Measurements from ENCODE around the gene KRT14. TPM values are rescaled to one million over a fixed set of nuclear protein-coding genes. Genes with fewer than 3 reads are reported as not detected.
"Not testable (repeated sequence)": the region's sequence is repeated elsewhere in the genome, so short reads cannot be mapped to it uniquely, and the experiment has no call there.

The KRT14 gene
- total RNA-seq, 1 donor from 2014 or later: 0.19 TPM

GRCh38 chr17:41617698-41618097 is 31.0 kb upstream of the KRT14 start:
- H3K27ac Mint-ChIP-seq: peak overlapping the region; percentile 99
- DNase-seq (ENCODE audit: extremely low spot score, unreplicated experiment): no peak
- H3K9me3 Mint-ChIP-seq: no peaks in the 10 kb centered on the region
- peak overlapping the region; percentile 62 for H3K4me3 Mint-ChIP-seq
- H3K27me3 Mint-ChIP-seq: peaks cover 19% of the 10 kb centered on the region
- peaks cover 6% of the 10 kb centered on the region for H3K36me3 Mint-ChIP-seq
- TF ChIP-seq CTCF (conservative IDR thresholded peaks at IDR 0.05): no peak
- peaks cover 24% of the 10 kb centered on the region for H3K4me1 Mint-ChIP-seq (ENCODE audit: unreplicated experiment)

GRCh38 chr17:41617136-41617535 is 30.4 kb upstream of the KRT14 start:
- no peak for DNase-seq (ENCODE audit: extremely low spot score, unreplicated experiment)
- H3K4me3 Mint-ChIP-seq: no peak overlapping the region
- no peaks in the 10 kb centered on the region for H3K9me3 Mint-ChIP-seq
- H3K27ac Mint-ChIP-seq: peak overlapping the region; percentile 99
- H3K27me3 Mint-ChIP-seq: peaks cover 19% of the 10 kb centered on the region
- H3K36me3 Mint-ChIP-seq: peaks cover 6% of the 10 kb centered on the region
- peaks cover 24% of the 10 kb centered on the region for H3K4me1 Mint-ChIP-seq (ENCODE audit: unreplicated experiment)
- no peak for TF ChIP-seq CTCF (conservative IDR thresholded peaks at IDR 0.05)

GRCh38 chr17:41616486-41616885 is 29.8 kb upstream of the KRT14 start:
- DNase-seq (ENCODE audit: extremely low spot score, unreplicated experiment); H3K9me3 Mint-ChIP-seq; H3K36me3 Mint-ChIP-seq; H3K4me3 Mint-ChIP-seq: not testable (repeated sequence)
- peaks cover 15% of the 10 kb centered on the region for H3K27me3 Mint-ChIP-seq
- H3K27ac Mint-ChIP-seq: peak overlapping the region; percentile 99
- H3K4me1 Mint-ChIP-seq (ENCODE audit: unreplicated experiment): peaks cover 21% of the 10 kb centered on the region

GRCh38 chr17:41615454-41615853 is 28.8 kb upstream of the KRT14 start:
- peaks cover 18% of the 10 kb centered on the region for H3K27me3 Mint-ChIP-seq
- H3K27ac Mint-ChIP-seq: peak overlapping the region; percentile 99
- no peak for TF ChIP-seq CTCF (conservative IDR thresholded peaks at IDR 0.05)
- H3K36me3 Mint-ChIP-seq: peaks cover 6% of the 10 kb centered on the region
- peak overlapping the region; percentile 58 for H3K4me3 Mint-ChIP-seq
- H3K4me1 Mint-ChIP-seq (ENCODE audit: unreplicated experiment): peaks cover 14% of the 10 kb centered on the region
- H3K9me3 Mint-ChIP-seq: no peaks in the 10 kb centered on the region
- DNase-seq (ENCODE audit: extremely low spot score, unreplicated experiment): no peak

GRCh38 chr17:41614767-41615166 is 28.1 kb upstream of the KRT14 start:
- H3K4me3 Mint-ChIP-seq; H3K36me3 Mint-ChIP-seq; H3K9me3 Mint-ChIP-seq; DNase-seq (ENCODE audit: extremely low spot score, unreplicated experiment): not testable (repeated sequence)
- H3K27ac Mint-ChIP-seq: peak overlapping the region; percentile 99
- H3K4me1 Mint-ChIP-seq (ENCODE audit: unreplicated experiment): peaks cover 11% of the 10 kb centered on the region
- peaks cover 15% of the 10 kb centered on the region for H3K27me3 Mint-ChIP-seq

- TF ChIP-seq CTCF (conservative IDR thresholded peaks at IDR 0.05): no peak
- peaks cover 11% of the 10 kb centered on the region for H3K4me1 Mint-ChIP-seq (ENCODE audit: unreplicated experiment)
- DNase-seq (ENCODE audit: extremely low spot score, unreplicated experiment): no peak
- H3K36me3 Mint-ChIP-seq: no peaks in the 10 kb centered on the region
- no peaks in the 10 kb centered on the region for H3K9me3 Mint-ChIP-seq
- no peak overlapping the region for H3K27ac Mint-ChIP-seq
- peaks cover 15% of the 10 kb centered on the region for H3K27me3 Mint-ChIP-seq
- no peak overlapping the region for H3K4me3 Mint-ChIP-seq
Observed at GRCh38 chr17:41614098-41614497, 27.4 kb upstream of the KRT14 start.

All from type B pancreatic cell (in vitro differentiated cells).